ENCODE measurements around the gene SMIM45.

SMIM45 gene

DNA sequence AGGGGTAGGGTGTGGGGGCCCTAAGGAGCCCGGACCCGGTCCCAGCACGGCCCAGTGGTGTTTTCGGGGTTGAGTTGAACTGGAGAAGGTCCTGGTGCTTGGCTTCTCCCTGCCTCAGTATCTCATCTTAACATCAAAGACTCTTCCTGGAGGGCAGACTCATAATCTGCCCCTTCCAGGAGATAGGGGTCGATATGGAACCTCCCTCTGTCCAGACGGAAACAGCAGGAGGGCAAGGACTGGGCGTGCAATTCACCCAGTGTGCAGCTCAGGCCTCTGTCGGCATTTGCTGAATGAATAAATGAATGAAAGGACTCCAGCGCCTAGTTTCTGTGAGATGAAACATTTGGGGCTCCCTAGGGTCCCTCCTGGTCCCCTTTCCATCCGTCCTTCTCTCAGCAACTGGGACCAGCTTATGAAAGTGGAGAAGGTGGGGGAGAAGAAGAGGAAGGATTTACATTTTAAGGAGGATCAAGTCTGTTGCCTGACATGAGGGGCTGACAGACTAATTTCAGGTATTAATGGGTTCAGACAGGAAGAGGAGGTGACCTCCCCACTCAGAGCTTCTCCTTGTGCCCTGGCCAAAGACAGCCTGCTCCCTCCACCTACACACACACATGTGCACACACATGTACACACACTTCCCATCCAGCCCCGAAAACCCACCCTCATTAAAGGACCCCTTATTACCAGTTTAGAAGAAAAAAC is 36.0 kb upstream of the SMIM45 start:
- no peak overlapping the region; the same call in 1 of the 2 replicates for H3K9ac ChIP-seq (ENCODE audit: control insufficient read depth, insufficient read depth, low read length)
- ChIA-PET POLR2A (interaction anchor here (0.5 to 15.3 kb wide), 11 partner anchors 8 to 116 kb away, joined by 3 to 599 read pairs (median 3); partner anchors contain the start of genes CCDC134 and CENPM), CTCF (interaction anchor here (0.8 to 2.2 kb wide), 6 partner anchors 10 to 218 kb away, joined by 3 to 8 read pairs (median 4); partner anchors contain the start of gene CENPM), SMC1A (ENCODE audit: uncharacterized antibody, unreplicated experiment) (interaction anchor here (0.8 to 15.4 kb wide), 4 partner anchors 10 to 54 kb away, joined by 3 to 321 read pairs (median 4); no protein-coding TSS in a partner anchor), RAD21 (ENCODE audit: unreplicated experiment) (interaction anchor here (0.6 to 5.8 kb wide), 6 partner anchors 9 to 58 kb away, joined by 3 to 40 read pairs (median 8); partner anchors contain the start of gene CENPM)
- H2AFZ ChIP-seq (ENCODE audit: control insufficient read depth, low read depth, low read length) = no peak overlapping the region
- ATAC-seq = no peak
- BruUV-seq (replicated peaks) = no TSS peak
- TF ChIP-seq FOS (IDR thresholded peaks at IDR 0.05; ENCODE audit: borderline replicate concordance, extremely low read depth, insufficient read length) (no peak), NFXL1 (IDR thresholded peaks at IDR 0.05; ENCODE audit: borderline replicate concordance) (no peak), ZNF24 (IDR thresholded peaks at IDR 0.05) (0 out of 2 replicates have a peak, but pooled peaks have one; percentile 35), SMARCA5 (IDR thresholded peaks at IDR 0.05) (no peak), HDGF (IDR thresholded peaks at IDR 0.05) (no peak), CBX3 (IDR thresholded peaks at IDR 0.05; ENCODE audit: borderline replicate concordance, low read depth) (no peak), EZH2 (IDR thresholded peaks at IDR 0.05; ENCODE audit: borderline replicate concordance, control insufficient read depth, low read depth, low read length) (no peak), NFYA (IDR thresholded peaks at IDR 0.05; ENCODE audit: borderline replicate concordance, low read depth, low read length) (no peak), CHD2 (IDR thresholded peaks at IDR 0.05; ENCODE audit: borderline replicate concordance, low read depth, low read length) (no peak), POLR2AphosphoS5 (IDR thresholded peaks at IDR 0.05; ENCODE audit: low read length) (0 out of 2 replicates have a peak, but pooled peaks have one; percentile 4), JUND (IDR thresholded peaks at IDR 0.05; ENCODE audit: low read depth, low read length) (no peak), TARDBP (IDR thresholded peaks at IDR 0.05; ENCODE audit: borderline replicate concordance) (no peak)
- TF ChIP-seq, protein P1, sequence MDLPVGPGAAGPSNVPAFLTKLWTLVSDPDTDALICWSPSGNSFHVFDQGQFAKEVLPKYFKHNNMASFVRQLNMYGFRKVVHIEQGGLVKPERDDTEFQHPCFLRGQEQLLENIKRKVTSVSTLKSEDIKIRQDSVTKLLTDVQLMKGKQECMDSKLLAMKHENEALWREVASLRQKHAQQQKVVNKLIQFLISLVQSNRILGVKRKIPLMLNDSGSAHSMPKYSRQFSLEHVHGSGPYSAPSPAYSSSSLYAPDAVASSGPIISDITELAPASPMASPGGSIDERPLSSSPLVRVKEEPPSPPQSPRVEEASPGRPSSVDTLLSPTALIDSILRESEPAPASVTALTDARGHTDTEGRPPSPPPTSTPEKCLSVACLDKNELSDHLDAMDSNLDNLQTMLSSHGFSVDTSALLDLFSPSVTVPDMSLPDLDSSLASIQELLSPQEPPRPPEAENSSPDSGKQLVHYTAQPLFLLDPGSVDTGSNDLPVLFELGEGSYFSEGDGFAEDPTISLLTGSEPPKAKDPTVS (IDR thresholded peaks at IDR 0.05; ENCODE audit: low read depth, low read length) = no peak
- TF ChIP-seq, protein P2, sequence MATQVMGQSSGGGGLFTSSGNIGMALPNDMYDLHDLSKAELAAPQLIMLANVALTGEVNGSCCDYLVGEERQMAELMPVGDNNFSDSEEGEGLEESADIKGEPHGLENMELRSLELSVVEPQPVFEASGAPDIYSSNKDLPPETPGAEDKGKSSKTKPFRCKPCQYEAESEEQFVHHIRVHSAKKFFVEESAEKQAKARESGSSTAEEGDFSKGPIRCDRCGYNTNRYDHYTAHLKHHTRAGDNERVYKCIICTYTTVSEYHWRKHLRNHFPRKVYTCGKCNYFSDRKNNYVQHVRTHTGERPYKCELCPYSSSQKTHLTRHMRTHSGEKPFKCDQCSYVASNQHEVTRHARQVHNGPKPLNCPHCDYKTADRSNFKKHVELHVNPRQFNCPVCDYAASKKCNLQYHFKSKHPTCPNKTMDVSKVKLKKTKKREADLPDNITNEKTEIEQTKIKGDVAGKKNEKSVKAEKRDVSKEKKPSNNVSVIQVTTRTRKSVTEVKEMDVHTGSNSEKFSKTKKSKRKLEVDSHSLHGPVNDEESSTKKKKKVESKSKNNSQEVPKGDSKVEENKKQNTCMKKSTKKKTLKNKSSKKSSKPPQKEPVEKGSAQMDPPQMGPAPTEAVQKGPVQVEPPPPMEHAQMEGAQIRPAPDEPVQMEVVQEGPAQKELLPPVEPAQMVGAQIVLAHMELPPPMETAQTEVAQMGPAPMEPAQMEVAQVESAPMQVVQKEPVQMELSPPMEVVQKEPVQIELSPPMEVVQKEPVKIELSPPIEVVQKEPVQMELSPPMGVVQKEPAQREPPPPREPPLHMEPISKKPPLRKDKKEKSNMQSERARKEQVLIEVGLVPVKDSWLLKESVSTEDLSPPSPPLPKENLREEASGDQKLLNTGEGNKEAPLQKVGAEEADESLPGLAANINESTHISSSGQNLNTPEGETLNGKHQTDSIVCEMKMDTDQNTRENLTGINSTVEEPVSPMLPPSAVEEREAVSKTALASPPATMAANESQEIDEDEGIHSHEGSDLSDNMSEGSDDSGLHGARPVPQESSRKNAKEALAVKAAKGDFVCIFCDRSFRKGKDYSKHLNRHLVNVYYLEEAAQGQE (IDR thresholded peaks at IDR 0.05; ENCODE audit: low read depth, low read length) = no peak
- no peaks in the 10 kb centered on the region for H3K9me3 ChIP-seq (replicated peaks; ENCODE audit: control insufficient read depth, insufficient read depth, low read length)
- peaks cover 6 to 8% of the 10 kb centered on the region in 2 experiments; a peak in 3 of 4 replicates for H3K27me3 ChIP-seq (replicated peaks in 1 of 2; ENCODE audit: control insufficient read depth in 2 of 2, insufficient read depth in 2 of 2, low read length in 1 of 2)
- WGBS (ENCODE audit: insufficient coverage, insufficient replicate concordance, low lambda C conversion rate, missing lambda C conversion rate) = 53% methylated on average over 11 of the region's 11 CpGs
- H4K20me1 ChIP-seq (ENCODE audit: control insufficient read depth, insufficient read depth) = peaks cover 6% of the 10 kb centered on the region; the same call in 1 of the 2 replicates
- intact Hi-C loops (cut with micrococcal nuclease; ENCODE audit: unreplicated experiment) = no loop called here
- H3K4me3 ChIP-seq = no peak overlapping the region
- H3K36me3 ChIP-seq (ENCODE audit: control insufficient read depth in 2 of 2, insufficient read depth in 2 of 2, low read length in 1 of 2) = no peaks in the 10 kb centered on the region
- H3K27ac ChIP-seq (ENCODE audit: control insufficient read depth, insufficient read depth) = no peak overlapping the region
- FAIRE-seq = no peak
- H3K4me2 ChIP-seq (ENCODE audit: control insufficient read depth, insufficient read depth) = peak overlapping the region; percentile 89
- H3K79me2 ChIP-seq (ENCODE audit: control insufficient read depth, insufficient read depth, low read length) = peaks cover 3% of the 10 kb centered on the region; the same call in 1 of the 2 replicates
- no peak for DNase-seq (ENCODE audit: low read depth, low spot score)
- peaks cover 48% of the 10 kb centered on the region for H3K4me1 ChIP-seq (ENCODE audit: control insufficient read depth, insufficient read depth, low read length)
- in situ Hi-C loops (cut with MboI) = no loop called here
